Activated CD4-positive, CD25-positive, alpha-beta regulatory T cell treated with anti-CD3 and anti-CD28 coated beads, Interleukin-2, amount 50 U/mL, for 72 hours (primary cell): ENCODE results near the gene PPP2R2D.
A peak's percentile ranks its signal among the peaks of the same experiment; 100 is the strongest.
"Not testable (repeated sequence)": the region's sequence is repeated elsewhere in the genome, so short reads cannot be mapped to it uniquely, and the experiment has no call there.

Source experiments
- DNase-seq: peaks from one replicate; pipeline ENCODE4 v3.0.0; 2021

PPP2R2D gene

GRCh38 chr10:131909014-131909808, 8.4 kb downstream of the PPP2R2D start:
- no peak for DNase-seq

- no peak for DNase-seq
These were observed 9.1 kb downstream of the PPP2R2D start for GRCh38 chr10:131909929-131910328.

- no peak for DNase-seq
These were observed 10.0 kb downstream of the PPP2R2D start for GRCh38 chr10:131910663-131911314.

- no peak for DNase-seq
These were observed 10.6 kb downstream of the PPP2R2D start for GRCh38 chr10:131911451-131911850.

GRCh38 chr10:131912620-131913019, 11.8 kb downstream of the PPP2R2D start:
- DNase-seq = no peak

GRCh38 chr10:131915484-131915883, 14.7 kb downstream of the PPP2R2D start:
- no peak for DNase-seq

GRCh38 chr10:131915990-131916766, 15.4 kb downstream of the PPP2R2D start:
- DNase-seq = no peak

GRCh38 chr10:131916767-131917160, 16.0 kb downstream of the PPP2R2D start:
- DNase-seq = not testable (repeated sequence)

GRCh38 chr10:131917496-131917895, 16.7 kb downstream of the PPP2R2D start:
- not testable (repeated sequence) for DNase-seq

- not testable (repeated sequence) for DNase-seq
These were observed 18.7 kb downstream of the PPP2R2D start for GRCh38 chr10:131919461-131919860.

GRCh38 chr10:131920151-131920550, 19.3 kb downstream of the PPP2R2D start:
- no peak for DNase-seq

- DNase-seq = no peak
These were observed 19.9 kb downstream of the PPP2R2D start for GRCh38 chr10:131920693-131921092.

GRCh38 chr10:131921184-131921583, 20.4 kb downstream of the PPP2R2D start:
- DNase-seq = no peak

GRCh38 chr10:131923038-131923756, 22.4 kb downstream of the PPP2R2D start:
- no peak for DNase-seq

GRCh38 chr10:131925011-131925649, 24.3 kb downstream of the PPP2R2D start:
- DNase-seq = no peak

- DNase-seq = no peak
These were observed 24.9 kb downstream of the PPP2R2D start for GRCh38 chr10:131925716-131926115.

- no peak for DNase-seq
These were observed 25.4 kb downstream of the PPP2R2D start for GRCh38 chr10:131926253-131926652.

GRCh38 chr10:131926743-131927595, 26.2 kb downstream of the PPP2R2D start:
- DNase-seq = no peak

- peak; percentile 59 for DNase-seq
These were observed 27.7 kb downstream of the PPP2R2D start for GRCh38 chr10:131928248-131929095.

- DNase-seq = no peak
These were observed 28.5 kb downstream of the PPP2R2D start for GRCh38 chr10:131929122-131929845.
